VCaP (cell line): ENCODE data around the gene CTSC.

Experiments
- H3K27ac ChIP-seq: fragments of 450-650 bp; 2 replicates; pipeline ENCODE4 v1.5.1; 2017
- TF ChIP-seq, protein P1 (sequence below): fragments of 450-650 bp; conservative IDR thresholded peaks from 2 replicates; pipeline ENCODE4 v1.5.1; 2017; ENCODE audit warnings: mild to moderate bottlenecking, moderate library complexity

The CTSC gene

DNA sequence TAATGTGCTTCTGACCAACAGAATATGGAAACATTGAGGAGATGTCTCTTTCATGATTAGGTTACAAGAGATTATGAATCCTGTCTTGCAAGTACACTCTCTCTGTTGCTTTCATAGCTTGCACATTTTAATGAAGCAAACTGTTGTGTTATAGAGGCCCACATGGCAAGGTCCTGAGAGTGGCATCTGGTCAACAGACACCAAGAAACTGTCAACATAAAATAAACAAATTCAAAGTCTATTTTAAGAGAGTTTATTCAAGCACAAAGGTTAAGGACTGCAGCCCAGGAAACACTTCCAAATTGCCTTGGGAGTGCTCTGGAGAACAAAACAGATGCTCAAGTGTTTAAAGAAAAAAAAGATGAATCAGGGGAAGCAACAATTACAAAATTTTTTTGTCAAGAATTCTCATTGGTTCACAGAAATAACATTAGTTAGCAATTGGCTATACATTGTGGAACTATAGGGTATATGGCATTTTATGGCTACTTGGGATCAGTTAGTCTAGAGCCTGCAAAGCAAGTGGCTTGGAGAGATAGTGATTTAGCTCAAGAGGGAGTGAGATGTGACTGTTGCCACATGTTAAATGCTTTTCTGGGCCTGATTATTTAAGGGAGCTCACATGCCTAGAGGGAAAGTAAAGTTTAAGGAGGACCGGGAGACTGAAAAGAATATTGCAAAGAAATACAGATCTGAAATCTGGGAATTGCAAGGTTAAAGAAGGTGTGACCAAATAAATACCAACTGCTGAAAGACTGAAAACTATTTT is 54.6 kb downstream of the CTSC start:
- TF ChIP-seq, protein P1, sequence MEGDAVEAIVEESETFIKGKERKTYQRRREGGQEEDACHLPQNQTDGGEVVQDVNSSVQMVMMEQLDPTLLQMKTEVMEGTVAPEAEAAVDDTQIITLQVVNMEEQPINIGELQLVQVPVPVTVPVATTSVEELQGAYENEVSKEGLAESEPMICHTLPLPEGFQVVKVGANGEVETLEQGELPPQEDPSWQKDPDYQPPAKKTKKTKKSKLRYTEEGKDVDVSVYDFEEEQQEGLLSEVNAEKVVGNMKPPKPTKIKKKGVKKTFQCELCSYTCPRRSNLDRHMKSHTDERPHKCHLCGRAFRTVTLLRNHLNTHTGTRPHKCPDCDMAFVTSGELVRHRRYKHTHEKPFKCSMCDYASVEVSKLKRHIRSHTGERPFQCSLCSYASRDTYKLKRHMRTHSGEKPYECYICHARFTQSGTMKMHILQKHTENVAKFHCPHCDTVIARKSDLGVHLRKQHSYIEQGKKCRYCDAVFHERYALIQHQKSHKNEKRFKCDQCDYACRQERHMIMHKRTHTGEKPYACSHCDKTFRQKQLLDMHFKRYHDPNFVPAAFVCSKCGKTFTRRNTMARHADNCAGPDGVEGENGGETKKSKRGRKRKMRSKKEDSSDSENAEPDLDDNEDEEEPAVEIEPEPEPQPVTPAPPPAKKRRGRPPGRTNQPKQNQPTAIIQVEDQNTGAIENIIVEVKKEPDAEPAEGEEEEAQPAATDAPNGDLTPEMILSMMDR = no peak
- H3K27ac ChIP-seq = no peak overlapping the region

DNA sequence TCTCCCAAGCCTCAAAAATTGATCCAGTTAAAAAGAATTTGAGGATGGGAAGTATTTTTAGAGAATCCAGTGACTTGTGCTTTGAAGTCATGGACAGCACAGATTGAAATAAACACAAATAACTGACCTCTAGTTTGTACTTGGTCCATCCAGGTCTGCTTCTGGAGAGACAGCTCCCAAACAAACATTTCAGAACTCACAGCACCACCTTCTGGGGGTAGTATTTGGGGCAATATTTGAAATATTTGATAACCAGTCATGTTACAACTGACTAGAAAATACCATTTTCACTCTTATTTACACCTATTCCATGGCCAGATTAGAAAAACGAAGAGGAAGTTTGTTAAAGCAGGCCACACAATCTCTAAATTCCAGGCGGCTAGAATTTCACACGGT is 56.2 kb downstream of the CTSC start:
- TF ChIP-seq, protein P1 = peak; percentile 46
- no peak overlapping the region for H3K27ac ChIP-seq

DNA sequence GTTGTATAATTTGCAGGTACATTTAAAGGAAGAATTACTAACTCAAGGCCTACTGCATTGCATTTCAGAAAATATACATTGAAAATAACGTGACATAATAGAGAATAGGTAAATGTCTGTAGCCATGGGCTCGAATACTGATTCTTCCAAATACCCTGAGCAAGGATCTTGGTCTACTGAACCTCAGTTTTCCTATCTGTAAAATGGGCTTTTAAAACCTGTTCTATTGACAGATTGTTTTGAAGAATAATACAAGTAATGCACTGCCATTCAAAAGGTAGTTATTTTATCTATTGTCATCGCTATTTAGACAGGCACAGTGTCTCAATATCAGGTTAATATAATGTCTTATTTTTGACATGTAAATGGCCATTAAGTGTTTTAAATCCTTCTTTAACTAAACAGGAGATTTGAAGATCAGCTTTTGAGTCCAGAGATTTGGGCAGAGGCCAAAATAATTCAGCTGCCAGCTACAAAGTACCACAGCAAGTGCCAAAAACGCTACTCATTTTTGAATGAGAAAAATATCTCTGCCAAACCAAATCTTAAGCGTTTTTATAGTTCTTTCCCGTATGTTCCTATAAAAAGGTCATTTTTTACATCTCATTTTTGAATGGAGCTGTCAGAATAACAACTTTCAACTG is 56.7 kb downstream of the CTSC start:
- H3K27ac ChIP-seq = no peak overlapping the region
- TF ChIP-seq, protein P1 = no peak

DNA sequence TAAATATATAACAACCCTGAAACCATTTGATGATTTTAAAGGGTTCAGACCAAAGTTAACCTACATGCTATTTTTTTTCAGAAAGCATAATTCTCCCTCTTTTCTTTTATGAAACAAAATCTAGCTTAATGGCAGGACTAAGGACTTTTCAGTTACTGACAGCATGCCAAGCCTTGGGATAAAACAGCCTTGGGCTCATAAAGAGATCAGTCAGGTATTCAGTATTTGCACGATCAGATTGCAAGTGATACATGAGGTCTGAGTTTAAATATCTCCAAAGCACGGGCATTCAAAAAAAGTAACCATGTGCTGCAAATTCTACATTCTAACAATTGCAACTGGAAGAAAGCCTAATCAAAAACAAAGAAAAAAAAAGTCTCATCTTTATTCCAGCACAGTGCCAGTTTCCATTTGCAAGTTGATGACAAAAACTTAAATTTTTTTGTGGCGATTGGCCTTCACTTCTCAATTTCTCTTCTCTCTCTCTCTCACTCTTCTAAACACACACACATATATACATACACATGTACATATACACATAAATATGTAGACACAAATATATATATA is 60.1 kb downstream of the CTSC start:
- TF ChIP-seq, protein P1 = no peak
- H3K27ac ChIP-seq = no peak overlapping the region

DNA sequence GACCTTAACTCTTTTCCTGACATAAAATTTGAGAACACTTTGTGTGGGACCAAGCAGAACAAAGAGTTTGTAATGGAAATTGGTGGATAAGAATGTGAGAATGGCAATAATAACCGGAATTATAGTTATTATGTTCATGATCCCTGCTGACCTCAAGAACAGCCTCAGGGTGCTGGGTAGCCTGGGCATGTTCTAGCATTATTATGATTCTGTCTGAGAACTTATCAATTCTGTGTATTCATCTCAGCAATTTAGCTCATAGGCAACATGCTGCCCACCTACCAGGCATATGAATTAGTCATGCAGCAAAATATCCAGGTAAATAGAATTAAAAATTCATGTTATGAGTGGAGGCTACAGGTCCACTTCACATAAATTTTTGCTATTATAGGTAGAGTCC is 61.9 kb downstream of the CTSC start:
- TF ChIP-seq, protein P1 = no peak
- H3K27ac ChIP-seq = no peak overlapping the region

DNA sequence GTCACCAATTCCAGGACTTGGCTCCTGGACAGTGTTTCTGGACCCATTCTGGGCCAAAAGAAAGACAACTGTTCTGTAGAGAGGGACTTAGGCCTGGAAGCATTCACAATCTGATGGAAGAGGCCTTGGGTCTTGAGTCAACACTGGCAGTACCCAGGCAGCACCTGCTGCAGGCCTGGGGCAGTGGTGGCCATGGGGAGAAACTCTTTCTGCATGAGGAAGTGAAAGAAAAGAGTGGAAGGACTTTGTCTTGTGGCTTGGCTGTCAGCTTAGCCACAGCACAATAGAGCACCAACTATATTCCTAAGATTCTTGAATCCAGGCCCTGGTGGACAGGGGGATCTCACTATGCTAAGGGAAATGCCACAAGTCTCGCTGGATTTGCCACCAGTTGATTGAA is 70.6 kb downstream of the CTSC start:
- H3K27ac ChIP-seq = no peak overlapping the region
- TF ChIP-seq, protein P1 = no peak

DNA sequence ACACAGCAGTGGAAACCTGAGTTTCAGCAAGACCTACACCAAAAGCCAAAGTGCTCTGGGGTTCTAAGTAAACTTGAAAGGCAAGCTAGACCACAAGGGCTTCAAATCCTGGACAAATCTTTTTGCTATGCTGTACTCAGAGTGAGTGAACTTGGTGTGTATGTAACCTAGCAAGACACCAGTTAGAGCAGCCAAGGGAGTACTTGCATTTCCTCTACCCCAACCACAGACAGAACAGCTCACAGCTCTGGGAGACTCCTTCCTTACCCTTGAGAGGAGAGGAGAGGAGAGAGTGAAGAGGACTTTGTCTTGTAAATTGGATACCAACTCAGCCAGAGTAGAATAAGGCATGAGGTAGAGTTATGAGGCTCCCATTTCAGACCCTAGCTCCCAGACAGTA is 71.4 kb downstream of the CTSC start:
- H3K27ac ChIP-seq = no peak overlapping the region
- TF ChIP-seq, protein P1 = no peak
